Mesothelial cell of epicardium (in vitro differentiated cells): Measurements from ENCODE around the gene PIEZO2. TPM values are rescaled to one million over a fixed set of nuclear protein-coding genes. Genes with fewer than 3 reads are reported as not detected.
A peak's percentile ranks its signal among the peaks of the same experiment; 100 is the strongest.
"Not testable (repeated sequence)": the region's sequence is repeated elsewhere in the genome, so short reads cannot be mapped to it uniquely, and the experiment has no call there.

ENCODE experiments used
- DNase-seq, 2 experiments: peaks; one replicate each; pipeline ENCODE4 v3.0.0; 2021; ENCODE audit warnings: low spot score in 2 of 2; ENCODE audit not compliant: unreplicated experiment in 2 of 2
- H3K27ac Mint-ChIP-seq: 2 replicates; pipeline ENCODE4 v1.8.0; 2021; ENCODE audit warnings: mixed read lengths
- H3K27me3 Mint-ChIP-seq: 2 replicates; pipeline ENCODE4 v1.8.0; 2021; ENCODE audit warnings: low read depth, mixed read lengths
- H3K36me3 Mint-ChIP-seq: 2 replicates; pipeline ENCODE4 v1.8.0; 2021; ENCODE audit warnings: mixed read lengths
- H3K4me1 Mint-ChIP-seq: 2 replicates; pipeline ENCODE4 v1.8.0; 2021; ENCODE audit warnings: mixed read lengths
- H3K4me3 Mint-ChIP-seq: 2 replicates; pipeline ENCODE4 v1.8.0; 2021; ENCODE audit warnings: mild to moderate bottlenecking, moderate library complexity, mixed read lengths
- H3K9me3 Mint-ChIP-seq: 2 replicates; pipeline ENCODE4 v1.8.0; 2021; ENCODE audit warnings: mixed read lengths
- CTCF ChIP-seq: fragments of 200-600 bp; sonication (generic); IDR thresholded peaks from one replicate; pipeline ENCODE4 v1.5.0; 2021; ENCODE audit warnings: antibody characterized with exemption; ENCODE audit not compliant: unreplicated experiment
- total RNA-seq: library from RNA; stranded (reverse); gene quantifications from 3 replicates; pipeline ENCODE4 v1.2.1, GENCODE V29; 2021

PIEZO2 gene
- 36.7 to 43.7 TPM (median 40.9 TPM) in 3 replicates for total RNA-seq

GRCh38 chr18:11149441-11150270 is at the start of gene PIEZO2:
TSS of gene PIEZO2 (minus strand) at chr18:11149569. CDS start at chr18:11148588, 981 bp downstream.
- H3K4me3 Mint-ChIP-seq: peak within 1 kb of the TSS; percentile 83
- H3K27ac Mint-ChIP-seq: peak within 1 kb of the TSS; percentile 36
- no peak for TF ChIP-seq CTCF
- peak; percentile 80 to 88 for DNase-seq
- H3K9me3 Mint-ChIP-seq: no peaks in the 10 kb centered on the region
- peaks cover 26% of the 10 kb centered on the region for H3K4me1 Mint-ChIP-seq
- H3K27me3 Mint-ChIP-seq: peaks cover 51% of the 10 kb centered on the region
- H3K36me3 Mint-ChIP-seq: no peaks in the 10 kb centered on the region

- Mint-ChIP-seq H3K27ac (no peak overlapping the region), H3K4me3 (no peak overlapping the region), H3K9me3 (no peaks in the 10 kb centered on the region)
Measured at GRCh38 chr18:11183637-11184036, 34.3 kb upstream of the PIEZO2 start.

GRCh38 chr18:11181629-11182028 is 32.3 kb upstream of the PIEZO2 start:
- DNase-seq, H3K4me3 Mint-ChIP-seq, H3K27me3 Mint-ChIP-seq, H3K36me3 Mint-ChIP-seq, H3K27ac Mint-ChIP-seq, H3K9me3 Mint-ChIP-seq: not testable (repeated sequence)
- peaks cover 10% of the 10 kb centered on the region for H3K4me1 Mint-ChIP-seq

More at GRCh38 chr18:11183637-11184036, 34.3 kb upstream of the PIEZO2 start:
- H3K4me1 Mint-ChIP-seq: no peaks in the 10 kb centered on the region
- no peaks in the 10 kb centered on the region for H3K36me3 Mint-ChIP-seq
- H3K27me3 Mint-ChIP-seq: no peaks in the 10 kb centered on the region
- TF ChIP-seq CTCF: no peak
- no peak for DNase-seq

- H3K27me3 Mint-ChIP-seq: no peaks in the 10 kb centered on the region
- no peaks in the 10 kb centered on the region for H3K36me3 Mint-ChIP-seq
- no peak overlapping the region for H3K4me3 Mint-ChIP-seq
- TF ChIP-seq CTCF: no peak
- no peak for DNase-seq
- H3K27ac Mint-ChIP-seq: no peak overlapping the region
- H3K4me1 Mint-ChIP-seq: peaks cover 24% of the 10 kb centered on the region
- H3K9me3 Mint-ChIP-seq: no peaks in the 10 kb centered on the region
Measured at GRCh38 chr18:11179959-11180519, 30.7 kb upstream of the PIEZO2 start.

GRCh38 chr18:11178951-11179549 is 29.7 kb upstream of the PIEZO2 start:
- no peak overlapping the region for H3K27ac Mint-ChIP-seq
- H3K36me3 Mint-ChIP-seq: no peaks in the 10 kb centered on the region
- H3K27me3 Mint-ChIP-seq: no peaks in the 10 kb centered on the region

More at GRCh38 chr18:11178951-11179549, 29.7 kb upstream of the PIEZO2 start:
- DNase-seq: no peak
- no peak for TF ChIP-seq CTCF
- H3K4me1 Mint-ChIP-seq: peaks cover 24% of the 10 kb centered on the region
- H3K9me3 Mint-ChIP-seq: no peaks in the 10 kb centered on the region
- no peak overlapping the region for H3K4me3 Mint-ChIP-seq
